DOHH2 (cell line): ENCODE data around the gene BLM.
"Not testable (repeated sequence)": the region's sequence is repeated elsewhere in the genome, so short reads cannot be mapped to it uniquely, and the experiment has no call there.

ENCODE experiments used
- EZH2phosphoT487 ChIP-seq: fragments of 200-600 bp; sonication (generic); IDR thresholded peaks from 2 replicates; pipeline ENCODE4 v1.6.1; 2017; ENCODE audit warnings: borderline replicate concordance, mild to moderate bottlenecking, antibody characterized with exemption, low read length, moderate library complexity, mixed read lengths
- TF ChIP-seq, protein P1 (sequence below): fragments of 200-600 bp; sonication (generic); IDR thresholded peaks from one replicate; pipeline ENCODE4 v1.5.1; 2014; ENCODE audit warnings: antibody characterized with exemption, mild to moderate bottlenecking, low read depth, low read length; ENCODE audit not compliant: poor library complexity, severe bottlenecking

DNA sequence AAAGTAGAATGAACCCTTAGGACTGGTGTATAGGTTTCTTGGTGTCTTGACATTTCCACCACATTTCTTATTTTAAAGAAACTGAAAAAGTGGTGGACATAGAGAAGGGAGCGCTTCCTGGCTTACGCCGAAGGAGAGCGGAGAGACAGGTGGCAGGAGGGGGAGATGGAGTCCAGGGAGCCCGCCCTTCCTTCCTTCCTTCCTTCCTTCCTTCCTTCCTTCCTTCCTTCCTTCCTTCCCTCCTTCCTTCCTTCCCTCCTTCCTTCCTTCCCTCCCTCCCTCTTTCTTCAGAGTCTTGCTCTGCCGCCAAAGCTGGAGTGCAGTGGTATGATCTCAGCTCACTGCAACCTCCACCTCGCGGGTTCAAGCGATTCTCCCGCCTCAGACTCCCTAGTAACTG, 43.8 kb upstream of the BLM start:
- not testable (repeated sequence) for TF ChIP-seq EZH2phosphoT487
- TF ChIP-seq, protein P1, sequence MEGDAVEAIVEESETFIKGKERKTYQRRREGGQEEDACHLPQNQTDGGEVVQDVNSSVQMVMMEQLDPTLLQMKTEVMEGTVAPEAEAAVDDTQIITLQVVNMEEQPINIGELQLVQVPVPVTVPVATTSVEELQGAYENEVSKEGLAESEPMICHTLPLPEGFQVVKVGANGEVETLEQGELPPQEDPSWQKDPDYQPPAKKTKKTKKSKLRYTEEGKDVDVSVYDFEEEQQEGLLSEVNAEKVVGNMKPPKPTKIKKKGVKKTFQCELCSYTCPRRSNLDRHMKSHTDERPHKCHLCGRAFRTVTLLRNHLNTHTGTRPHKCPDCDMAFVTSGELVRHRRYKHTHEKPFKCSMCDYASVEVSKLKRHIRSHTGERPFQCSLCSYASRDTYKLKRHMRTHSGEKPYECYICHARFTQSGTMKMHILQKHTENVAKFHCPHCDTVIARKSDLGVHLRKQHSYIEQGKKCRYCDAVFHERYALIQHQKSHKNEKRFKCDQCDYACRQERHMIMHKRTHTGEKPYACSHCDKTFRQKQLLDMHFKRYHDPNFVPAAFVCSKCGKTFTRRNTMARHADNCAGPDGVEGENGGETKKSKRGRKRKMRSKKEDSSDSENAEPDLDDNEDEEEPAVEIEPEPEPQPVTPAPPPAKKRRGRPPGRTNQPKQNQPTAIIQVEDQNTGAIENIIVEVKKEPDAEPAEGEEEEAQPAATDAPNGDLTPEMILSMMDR = not testable (repeated sequence)
